Lower leg skin (tissue), 3 donors: ENCODE measurements around the gene SLC35E2B.
"Not testable (repeated sequence)": the region's sequence is repeated elsewhere in the genome, so short reads cannot be mapped to it uniquely, and the experiment has no call there.

ENCODE experiments used
- CTCF ChIP-seq, 3 donors: fragments of 450-650 bp; IDR thresholded peaks; one replicate each; pipeline ENCODE4 v1.5.1; 2016; ENCODE audit warnings: antibody characterized with exemption in 3 of 3, mild to moderate bottlenecking in 3 of 3, moderate library complexity in 2 of 3
- POLR2A ChIP-seq, 2 donors: fragments of 450-650 bp; IDR thresholded peaks; one replicate each; pipeline ENCODE4 v1.6.1; 2016 to 2017; ENCODE audit warnings: antibody characterized with exemption in 2 of 2, mild to moderate bottlenecking in 1 of 2, moderate library complexity in 1 of 2

DNA sequence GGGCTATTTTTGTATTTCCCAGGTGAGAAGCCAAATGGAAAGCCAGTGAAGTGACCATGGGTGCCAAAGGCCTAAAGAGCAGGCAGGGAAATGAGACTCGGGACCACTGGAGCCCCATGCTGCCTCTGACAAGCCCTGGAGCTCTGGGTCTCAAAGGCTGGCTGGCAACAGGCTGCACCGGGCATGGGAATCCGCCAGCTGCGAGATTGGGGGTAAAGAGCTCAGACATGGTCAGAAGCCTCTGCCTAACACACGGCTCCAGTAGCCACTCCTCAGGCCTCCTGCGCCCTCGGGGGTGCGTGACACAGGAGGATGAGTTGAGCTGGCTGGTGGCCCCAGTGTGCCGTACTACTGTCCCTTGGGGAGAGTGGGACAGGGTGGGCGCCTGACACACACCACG, 28.3 kb downstream of the SLC35E2B start:
- not testable (repeated sequence) for TF ChIP-seq CTCF, POLR2A (IDR thresholded peaks at IDR 0.05)
